HG03378 (cell line): ENCODE data around the gene AQP9.
"Not testable (repeated sequence)": the region's sequence is repeated elsewhere in the genome, so short reads cannot be mapped to it uniquely, and the experiment has no call there.

Experiments
- ATAC-seq: cut with Tn5 transposase; IDR thresholded peaks from one replicate; pipeline ENCODE4 v1.9.1; 2021; ENCODE audit warnings: mild to moderate bottlenecking, moderate library complexity; ENCODE audit not compliant: unreplicated experiment

The AQP9 gene

GRCh38 chr15:58175955-58176354, 37.8 kb downstream of the AQP9 start:
- ATAC-seq = no peak

GRCh38 chr15:58178668-58179067, 40.5 kb downstream of the AQP9 start:
- ATAC-seq = no peak

- no peak for ATAC-seq
Measured at GRCh38 chr15:58179206-58179605, 41.0 kb downstream of the AQP9 start.

GRCh38 chr15:58179741-58180381, 41.7 kb downstream of the AQP9 start:
- ATAC-seq = no peak

GRCh38 chr15:58182460-58183163, 44.4 kb downstream of the AQP9 start:
- no peak for ATAC-seq

GRCh38 chr15:58185439-58185838, 47.3 kb downstream of the AQP9 start:
- no peak for ATAC-seq

- ATAC-seq = no peak
Measured at GRCh38 chr15:58189148-58189811, 51.1 kb downstream of the AQP9 start.

GRCh38 chr15:58190419-58190818, 52.2 kb downstream of the AQP9 start:
- ATAC-seq = no peak

- ATAC-seq = not testable (repeated sequence)
Measured at GRCh38 chr15:58193636-58194035, 55.5 kb downstream of the AQP9 start.

- no peak for ATAC-seq
Measured at GRCh38 chr15:58200739-58201138, 62.6 kb downstream of the AQP9 start.

- no peak for ATAC-seq
Measured at GRCh38 chr15:58201516-58201915, 63.3 kb downstream of the AQP9 start.

- ATAC-seq = no peak
Measured at GRCh38 chr15:58203537-58203936, 65.4 kb downstream of the AQP9 start.

- ATAC-seq = no peak
Measured at GRCh38 chr15:58206151-58206550, 68.0 kb downstream of the AQP9 start.

- ATAC-seq = not testable (repeated sequence)
Measured at GRCh38 chr15:58208217-58208616, 70.0 kb downstream of the AQP9 start.

- ATAC-seq = not testable (repeated sequence)
Measured at GRCh38 chr15:58209007-58209481, 70.9 kb downstream of the AQP9 start.

- not testable (repeated sequence) for ATAC-seq
Measured at GRCh38 chr15:58210031-58210430, 71.8 kb downstream of the AQP9 start.

GRCh38 chr15:58212909-58213526, 74.8 kb downstream of the AQP9 start:
- no peak for ATAC-seq

GRCh38 chr15:58213587-58214338, 75.6 kb downstream of the AQP9 start:
- no peak for ATAC-seq

- ATAC-seq = no peak
Measured at GRCh38 chr15:58214591-58215340, 76.6 kb downstream of the AQP9 start.

GRCh38 chr15:58217460-58217859, 79.3 kb downstream of the AQP9 start:
- ATAC-seq = no peak
